HepG2 (cell line): ENCODE measurements around the gene PHF5A. TPM values are rescaled to one million over a fixed set of nuclear protein-coding genes. Genes with fewer than 3 reads are reported as not detected.

Source experiments
- CHD4 ChIP-seq: fragments of 200-600 bp; sonication (generic); IDR thresholded peaks from 2 replicates; pipeline ENCODE4 v1.7.0; 2017; ENCODE audit warnings: mild to moderate bottlenecking, low read length, borderline replicate concordance
- FOXA1 ChIP-seq, 2 experiments: fragments of 450-650 bp in 1 of 2; sonication (generic) in 1 of 2; formaldehyde crosslinking in 1 of 2; IDR thresholded peaks; 2 replicates each; pipeline versions ENCODE4 v1.4.0 to v1.6.1; 2016 to 2020; ENCODE audit warnings: missing genetic modification reagents in 1 of 2
- FOXK1 ChIP-seq: sonication (generic); formaldehyde crosslinking; IDR thresholded peaks from 2 replicates; pipeline ENCODE4 v1.4.0; 2020; ENCODE audit warnings: low read depth, missing genetic modification reagents, borderline replicate concordance
- FOXO1 ChIP-seq: sonication (generic); formaldehyde crosslinking; IDR thresholded peaks from 2 replicates; pipeline ENCODE4 v1.4.0; 2020; ENCODE audit warnings: missing genetic modification reagents
- ISL2 ChIP-seq: sonication (generic); formaldehyde crosslinking; IDR thresholded peaks from 2 replicates; pipeline ENCODE4 v1.5.0; 2020; ENCODE audit warnings: missing genetic modification reagents
- MED13 ChIP-seq: sonication (generic); formaldehyde crosslinking; IDR thresholded peaks from 2 replicates; pipeline ENCODE4 v1.5.0; 2020; ENCODE audit warnings: missing genetic modification reagents
- MIER3 ChIP-seq: IDR thresholded peaks from 2 replicates; pipeline ENCODE4 v1.6.1; 2016; ENCODE audit warnings: missing compliant biosample characterization, borderline replicate concordance
- NCOA5 ChIP-seq: sonication (generic); formaldehyde crosslinking; IDR thresholded peaks from 2 replicates; pipeline ENCODE4 v1.4.0; 2020; ENCODE audit warnings: missing genetic modification reagents
- NFKBIZ ChIP-seq: IDR thresholded peaks from 2 replicates; pipeline ENCODE4 v1.6.1; 2018; ENCODE audit warnings: missing genetic modification reagents, missing compliant biosample characterization
- SRSF4 ChIP-seq: fragments of 200-400 bp; formaldehyde crosslinking; IDR thresholded peaks from one replicate; pipeline ENCODE4 v1.6.1; 2018; ENCODE audit warnings: mild to moderate bottlenecking, low read depth, low read length, moderate library complexity; ENCODE audit not compliant: poor library complexity, severe bottlenecking
- U2AF1 ChIP-seq: fragments of 200-400 bp; formaldehyde crosslinking; optimal IDR thresholded peaks from 2 replicates; pipeline ENCODE3; 2017; ENCODE audit warnings: mild to moderate bottlenecking, low read depth, low read length
- ZFP90 ChIP-seq: sonication (generic); formaldehyde crosslinking; IDR thresholded peaks from 2 replicates; pipeline ENCODE4 v1.8.0; 2022; ENCODE audit warnings: missing genetic modification reagents, mild to moderate bottlenecking, inconsistent platforms, borderline replicate concordance
- ZSCAN29 ChIP-seq: sonication (generic); formaldehyde crosslinking; conservative IDR thresholded peaks from 2 replicates; pipeline ENCODE4 v1.4.0; 2020; ENCODE audit warnings: mild to moderate bottlenecking, missing genetic modification reagents
- polyA plus RNA-seq, 8 experiments: library from polyadenylated mRNA; depleted of rRNA in 3 of 8; stranded (reverse) in 7 of 8; unstranded in 1 of 8; fragments of >200 nt; fragmentation: Illumina TruSeq in 4 of 8; extraction: Trizol in 4 of 8; gene quantifications; 2 replicates each; pipeline versions ENCODE4 v1.2.1 to v1.2.3, GENCODE V29; 2011 to 2016; ENCODE audit warnings: low read depth in 4 of 8, missing spikeins in 1 of 8, mixed read lengths in 1 of 8; ENCODE audit not compliant: insufficient read depth in 1 of 8
- total RNA-seq, 5 experiments: library from RNA; depleted of rRNA; stranded (reverse); fragments of >200 nt; fragmentation: Illumina TruSeq; extraction: Trizol; gene quantifications; 2 replicates each; pipeline ENCODE4 v1.2.3, GENCODE V29; 2016; ENCODE audit warnings: low read depth in 1 of 5
- TF ChIP-seq, protein P1 (sequence below): sonication (generic); formaldehyde crosslinking; IDR thresholded peaks from 2 replicates; pipeline ENCODE4 v1.4.0; 2020; ENCODE audit warnings: low read depth, missing genetic modification reagents
- TF ChIP-seq, protein P2 (sequence below): sonication (generic); formaldehyde crosslinking; IDR thresholded peaks from 2 replicates; pipeline ENCODE4 v1.4.0; 2020; ENCODE audit warnings: missing genetic modification reagents
- TF ChIP-seq, protein P3 (sequence below): sonication (generic); formaldehyde crosslinking; IDR thresholded peaks from 2 replicates; pipeline ENCODE4 v1.5.0; 2020; ENCODE audit warnings: missing genetic modification reagents
- TF ChIP-seq, protein P4 (sequence below): sonication (generic); formaldehyde crosslinking; IDR thresholded peaks from 2 replicates; pipeline ENCODE4 v1.9.0; 2021; ENCODE audit warnings: missing genetic modification reagents, borderline replicate concordance
- TF ChIP-seq, protein P5 (sequence below): sonication (generic); formaldehyde crosslinking; IDR thresholded peaks from 2 replicates; pipeline ENCODE4 v1.9.0; 2021; ENCODE audit warnings: missing genetic modification reagents, mild to moderate bottlenecking, borderline replicate concordance

The PHF5A gene
- total and polyA plus RNA-seq, 2 of the 13 experiments (the other 11 are each of a cell fraction or from before 2014, with no cell fraction given) = 56.6 to 105 TPM

DNA sequence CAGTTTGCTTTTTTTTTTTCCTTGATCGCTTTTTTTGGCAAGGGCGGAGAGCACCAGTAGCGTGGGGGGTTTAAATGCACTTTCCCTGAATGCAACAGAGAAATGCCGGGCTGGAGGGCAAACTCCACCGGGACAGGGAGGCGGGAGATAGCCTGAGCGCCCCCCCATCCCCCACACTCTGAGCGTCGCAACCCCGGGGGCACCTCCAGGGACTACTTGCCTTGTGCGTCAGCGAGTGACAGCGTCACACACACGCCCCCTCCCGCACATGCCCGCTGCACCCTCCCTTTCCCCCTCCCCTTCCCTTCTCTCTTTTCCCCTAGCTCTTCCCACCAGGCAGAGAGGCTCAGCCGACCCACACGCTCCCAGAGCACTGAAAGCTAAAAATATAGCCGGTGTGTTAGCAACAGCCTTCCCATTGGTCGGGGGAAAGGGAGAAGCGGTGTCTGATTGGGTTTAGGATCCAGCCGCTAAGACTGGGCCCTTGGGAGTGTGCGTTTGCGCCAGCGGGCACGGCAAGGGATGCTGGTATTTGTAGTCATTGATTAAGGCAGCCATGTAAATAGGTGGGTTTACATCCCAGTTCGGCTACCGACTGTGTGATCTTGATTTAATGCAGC, 20.2 kb downstream of the PHF5A start (continued):
- TF ChIP-seq, protein P1, sequence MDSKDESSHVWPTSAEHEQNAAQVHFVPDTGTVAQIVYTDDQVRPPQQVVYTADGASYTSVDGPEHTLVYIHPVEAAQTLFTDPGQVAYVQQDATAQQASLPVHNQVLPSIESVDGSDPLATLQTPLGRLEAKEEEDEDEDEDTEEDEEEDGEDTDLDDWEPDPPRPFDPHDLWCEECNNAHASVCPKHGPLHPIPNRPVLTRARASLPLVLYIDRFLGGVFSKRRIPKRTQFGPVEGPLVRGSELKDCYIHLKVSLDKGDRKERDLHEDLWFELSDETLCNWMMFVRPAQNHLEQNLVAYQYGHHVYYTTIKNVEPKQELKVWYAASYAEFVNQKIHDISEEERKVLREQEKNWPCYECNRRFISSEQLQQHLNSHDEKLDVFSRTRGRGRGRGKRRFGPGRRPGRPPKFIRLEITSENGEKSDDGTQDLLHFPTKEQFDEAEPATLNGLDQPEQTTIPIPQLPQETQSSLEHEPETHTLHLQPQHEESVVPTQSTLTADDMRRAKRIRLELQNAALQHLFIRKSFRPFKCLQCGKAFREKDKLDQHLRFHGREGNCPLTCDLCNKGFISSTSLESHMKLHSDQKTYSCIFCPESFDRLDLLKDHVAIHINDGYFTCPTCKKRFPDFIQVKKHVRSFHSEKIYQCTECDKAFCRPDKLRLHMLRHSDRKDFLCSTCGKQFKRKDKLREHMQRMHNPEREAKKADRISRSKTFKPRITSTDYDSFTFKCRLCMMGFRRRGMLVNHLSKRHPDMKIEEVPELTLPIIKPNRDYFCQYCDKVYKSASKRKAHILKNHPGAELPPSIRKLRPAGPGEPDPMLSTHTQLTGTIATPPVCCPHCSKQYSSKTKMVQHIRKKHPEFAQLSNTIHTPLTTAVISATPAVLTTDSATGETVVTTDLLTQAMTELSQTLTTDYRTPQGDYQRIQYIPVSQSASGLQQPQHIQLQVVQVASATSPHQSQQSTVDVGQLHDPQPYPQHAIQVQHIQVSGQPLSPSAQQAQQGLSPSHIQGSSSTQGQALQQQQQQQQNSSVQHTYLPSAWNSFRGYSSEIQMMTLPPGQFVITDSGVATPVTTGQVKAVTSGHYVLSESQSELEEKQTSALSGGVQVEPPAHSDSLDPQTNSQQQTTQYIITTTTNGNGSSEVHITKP (CRISPR knock-in tag) = 0 out of 2 replicates have a peak, but pooled peaks have one; percentile 41
- TF ChIP-seq FOXK1 (CRISPR knock-in tag) = 0 out of 2 replicates have a peak, but pooled peaks have one; percentile 13
- peak; percentile 92 for TF ChIP-seq MIER3 (CRISPR knock-in tag)
- TF ChIP-seq, protein P2, sequence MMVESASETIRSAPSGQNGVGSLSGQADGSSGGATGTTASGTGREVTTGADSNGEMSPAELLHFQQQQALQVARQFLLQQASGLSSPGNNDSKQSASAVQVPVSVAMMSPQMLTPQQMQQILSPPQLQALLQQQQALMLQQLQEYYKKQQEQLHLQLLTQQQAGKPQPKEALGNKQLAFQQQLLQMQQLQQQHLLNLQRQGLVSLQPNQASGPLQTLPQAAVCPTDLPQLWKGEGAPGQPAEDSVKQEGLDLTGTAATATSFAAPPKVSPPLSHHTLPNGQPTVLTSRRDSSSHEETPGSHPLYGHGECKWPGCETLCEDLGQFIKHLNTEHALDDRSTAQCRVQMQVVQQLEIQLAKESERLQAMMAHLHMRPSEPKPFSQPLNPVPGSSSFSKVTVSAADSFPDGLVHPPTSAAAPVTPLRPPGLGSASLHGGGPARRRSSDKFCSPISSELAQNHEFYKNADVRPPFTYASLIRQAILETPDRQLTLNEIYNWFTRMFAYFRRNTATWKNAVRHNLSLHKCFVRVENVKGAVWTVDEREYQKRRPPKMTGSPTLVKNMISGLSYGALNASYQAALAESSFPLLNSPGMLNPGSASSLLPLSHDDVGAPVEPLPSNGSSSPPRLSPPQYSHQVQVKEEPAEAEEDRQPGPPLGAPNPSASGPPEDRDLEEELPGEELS (CRISPR knock-in tag) = peak; percentile 79
- no peak for TF ChIP-seq U2AF1
- TF ChIP-seq ZFP90 (CRISPR knock-in tag) = peak; percentile 36; the same call in 1 of the 2 replicates
- TF ChIP-seq ZSCAN29 (CRISPR knock-in tag) = no peak
- no peak for TF ChIP-seq ISL2 (CRISPR knock-in tag)
- TF ChIP-seq CHD4 = no peak
- no peak for TF ChIP-seq SRSF4
- no peak for TF ChIP-seq MED13 (CRISPR knock-in tag)
- no peak; the same call in 1 of the 2 replicates for TF ChIP-seq FOXO1 (CRISPR knock-in tag)
- no peak for TF ChIP-seq NCOA5
- TF ChIP-seq FOXA1 (IDR thresholded peaks at IDR 0.05) = no peak
- TF ChIP-seq FOXA1 (CRISPR knock-in tag; IDR thresholded peaks at IDR 0.05) = peak; percentile 40
- TF ChIP-seq, protein P3, sequence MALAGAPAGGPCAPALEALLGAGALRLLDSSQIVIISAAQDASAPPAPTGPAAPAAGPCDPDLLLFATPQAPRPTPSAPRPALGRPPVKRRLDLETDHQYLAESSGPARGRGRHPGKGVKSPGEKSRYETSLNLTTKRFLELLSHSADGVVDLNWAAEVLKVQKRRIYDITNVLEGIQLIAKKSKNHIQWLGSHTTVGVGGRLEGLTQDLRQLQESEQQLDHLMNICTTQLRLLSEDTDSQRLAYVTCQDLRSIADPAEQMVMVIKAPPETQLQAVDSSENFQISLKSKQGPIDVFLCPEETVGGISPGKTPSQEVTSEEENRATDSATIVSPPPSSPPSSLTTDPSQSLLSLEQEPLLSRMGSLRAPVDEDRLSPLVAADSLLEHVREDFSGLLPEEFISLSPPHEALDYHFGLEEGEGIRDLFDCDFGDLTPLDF (CRISPR knock-in tag) = peak; percentile 65; the same call in 1 of the 2 replicates
- TF ChIP-seq, protein P4, sequence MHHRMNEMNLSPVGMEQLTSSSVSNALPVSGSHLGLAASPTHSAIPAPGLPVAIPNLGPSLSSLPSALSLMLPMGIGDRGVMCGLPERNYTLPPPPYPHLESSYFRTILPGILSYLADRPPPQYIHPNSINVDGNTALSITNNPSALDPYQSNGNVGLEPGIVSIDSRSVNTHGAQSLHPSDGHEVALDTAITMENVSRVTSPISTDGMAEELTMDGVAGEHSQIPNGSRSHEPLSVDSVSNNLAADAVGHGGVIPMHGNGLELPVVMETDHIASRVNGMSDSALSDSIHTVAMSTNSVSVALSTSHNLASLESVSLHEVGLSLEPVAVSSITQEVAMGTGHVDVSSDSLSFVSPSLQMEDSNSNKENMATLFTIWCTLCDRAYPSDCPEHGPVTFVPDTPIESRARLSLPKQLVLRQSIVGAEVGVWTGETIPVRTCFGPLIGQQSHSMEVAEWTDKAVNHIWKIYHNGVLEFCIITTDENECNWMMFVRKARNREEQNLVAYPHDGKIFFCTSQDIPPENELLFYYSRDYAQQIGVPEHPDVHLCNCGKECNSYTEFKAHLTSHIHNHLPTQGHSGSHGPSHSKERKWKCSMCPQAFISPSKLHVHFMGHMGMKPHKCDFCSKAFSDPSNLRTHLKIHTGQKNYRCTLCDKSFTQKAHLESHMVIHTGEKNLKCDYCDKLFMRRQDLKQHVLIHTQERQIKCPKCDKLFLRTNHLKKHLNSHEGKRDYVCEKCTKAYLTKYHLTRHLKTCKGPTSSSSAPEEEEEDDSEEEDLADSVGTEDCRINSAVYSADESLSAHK (CRISPR knock-in tag) = no peak
- TF ChIP-seq, protein P5, sequence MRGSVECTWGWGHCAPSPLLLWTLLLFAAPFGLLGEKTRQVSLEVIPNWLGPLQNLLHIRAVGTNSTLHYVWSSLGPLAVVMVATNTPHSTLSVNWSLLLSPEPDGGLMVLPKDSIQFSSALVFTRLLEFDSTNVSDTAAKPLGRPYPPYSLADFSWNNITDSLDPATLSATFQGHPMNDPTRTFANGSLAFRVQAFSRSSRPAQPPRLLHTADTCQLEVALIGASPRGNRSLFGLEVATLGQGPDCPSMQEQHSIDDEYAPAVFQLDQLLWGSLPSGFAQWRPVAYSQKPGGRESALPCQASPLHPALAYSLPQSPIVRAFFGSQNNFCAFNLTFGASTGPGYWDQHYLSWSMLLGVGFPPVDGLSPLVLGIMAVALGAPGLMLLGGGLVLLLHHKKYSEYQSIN (CRISPR knock-in tag) = no peak
- TF ChIP-seq NFKBIZ = no peak
